ENCODE data around the gene FGD3.

DNA sequence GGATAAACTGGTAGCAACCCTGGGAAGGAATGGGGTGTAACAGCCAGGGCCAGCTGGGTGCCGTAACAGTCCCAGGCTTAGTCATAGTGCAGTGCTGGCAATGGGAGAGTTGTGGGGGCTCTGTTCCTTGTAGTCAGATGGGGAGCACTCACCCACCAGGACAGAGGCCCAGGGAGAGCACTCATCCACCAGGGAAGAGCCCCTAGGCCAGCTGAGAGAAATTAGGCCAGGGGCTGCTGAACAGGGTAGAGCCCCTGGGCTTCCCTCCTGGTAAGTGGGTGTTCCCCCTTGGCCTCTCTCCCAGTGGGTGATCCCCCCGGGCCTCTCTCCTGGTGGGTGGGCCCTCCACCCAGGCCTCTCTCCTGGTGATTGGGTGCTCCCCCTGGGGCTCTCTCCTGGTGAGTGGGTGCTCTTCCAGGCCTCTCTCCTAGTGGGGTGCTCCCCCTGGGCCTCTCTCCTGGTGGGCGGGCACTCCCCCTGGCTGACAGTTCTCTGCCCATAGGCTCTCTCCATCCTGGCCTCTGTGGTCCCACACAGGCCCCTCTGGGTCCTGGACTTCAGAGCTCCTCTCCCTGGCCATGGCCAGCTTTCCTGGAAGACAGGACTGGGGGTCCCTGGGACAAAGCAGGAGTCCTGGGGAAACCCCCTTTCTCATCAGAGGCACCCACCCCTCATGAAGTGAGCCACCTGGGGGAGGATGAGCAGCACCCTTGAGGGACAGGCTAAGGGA lies 13.4 kb downstream of the FGD3 start:
- TF ChIP-seq, protein P1, sequence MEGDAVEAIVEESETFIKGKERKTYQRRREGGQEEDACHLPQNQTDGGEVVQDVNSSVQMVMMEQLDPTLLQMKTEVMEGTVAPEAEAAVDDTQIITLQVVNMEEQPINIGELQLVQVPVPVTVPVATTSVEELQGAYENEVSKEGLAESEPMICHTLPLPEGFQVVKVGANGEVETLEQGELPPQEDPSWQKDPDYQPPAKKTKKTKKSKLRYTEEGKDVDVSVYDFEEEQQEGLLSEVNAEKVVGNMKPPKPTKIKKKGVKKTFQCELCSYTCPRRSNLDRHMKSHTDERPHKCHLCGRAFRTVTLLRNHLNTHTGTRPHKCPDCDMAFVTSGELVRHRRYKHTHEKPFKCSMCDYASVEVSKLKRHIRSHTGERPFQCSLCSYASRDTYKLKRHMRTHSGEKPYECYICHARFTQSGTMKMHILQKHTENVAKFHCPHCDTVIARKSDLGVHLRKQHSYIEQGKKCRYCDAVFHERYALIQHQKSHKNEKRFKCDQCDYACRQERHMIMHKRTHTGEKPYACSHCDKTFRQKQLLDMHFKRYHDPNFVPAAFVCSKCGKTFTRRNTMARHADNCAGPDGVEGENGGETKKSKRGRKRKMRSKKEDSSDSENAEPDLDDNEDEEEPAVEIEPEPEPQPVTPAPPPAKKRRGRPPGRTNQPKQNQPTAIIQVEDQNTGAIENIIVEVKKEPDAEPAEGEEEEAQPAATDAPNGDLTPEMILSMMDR (IDR thresholded peaks at IDR 0.05) = no peak
- TF ChIP-seq ZFX (IDR thresholded peaks at IDR 0.05; ENCODE audit: borderline replicate concordance) = no peak
